T-cell (primary cell): ENCODE data around the gene SLC1A7. TPM values are rescaled to one million over a fixed set of nuclear protein-coding genes. Genes with fewer than 3 reads are reported as not detected.

Experiments used
- ATAC-seq, 4 experiments: fragments of 200-7000 bp in 3 of 4; fragments of 150-1000 bp in 1 of 4; cut with Tn5 transposase; replicated peaks in 1 of 4; 1 replicate in 3 of 4; 2 replicates in 1 of 4; pipeline ENCODE4 v1.10.0; 2021; ENCODE audit warnings: moderate library complexity in 3 of 4, mild to moderate bottlenecking in 2 of 4, moderate number of reproducible peaks in 1 of 4
- CTCF ChIA-PET, 2 donors: fragments of 300-600 bp; sonication (Branson Sonifier 250); formaldehyde crosslinking; loops; one replicate each; lab custom pipeline; 2022; ENCODE audit warnings: antibody characterized with exemption in 2 of 2; lab: Charles Lee
- POLR2A ChIA-PET, 2 donors: fragments of 300-600 bp; sonication (Branson Sonifier 250); formaldehyde crosslinking; loops; one replicate each; lab custom pipeline; 2022; ENCODE audit warnings: antibody characterized with exemption in 2 of 2; lab: Charles Lee
- DNase-seq, 35 experiments: peaks; one replicate each; pipeline versions ENCODE4 v3.0.0 to v3.0.0-alpha.2; 2013 to 2023
- H3K27ac ChIP-seq: one replicate; pipeline ENCODE4 v1.5.1; 2013; ENCODE audit warnings: low read length
- H3K27me3 ChIP-seq, 2 experiments: replicated peaks in 1 of 2; 1 replicate in 1 of 2; 2 replicates in 1 of 2; pipeline versions ENCODE4 v1.6.1 to v1.7.0; 2013; ENCODE audit warnings: low read length in 1 of 2, mixed read lengths in 1 of 2; ENCODE audit not compliant: control insufficient read depth in 2 of 2, insufficient read depth in 2 of 2; ENCODE audit errors: extremely low read depth in 1 of 2
- H3K36me3 ChIP-seq, 2 donors: 1 replicate in 1 of 2; 2 replicates in 1 of 2; pipeline versions ENCODE4 v1.6.1 to v1.7.0; 2013; ENCODE audit warnings: low read length in 1 of 2; ENCODE audit not compliant: control insufficient read depth in 2 of 2, insufficient read depth in 1 of 2; ENCODE audit errors: extremely low read depth in 1 of 2
- H3K4me1 ChIP-seq, 2 experiments: 1 replicate in 1 of 2; 2 replicates in 1 of 2; pipeline versions ENCODE4 v1.6.1 to v1.7.0; 2013; ENCODE audit warnings: low read length in 2 of 2, mixed read lengths in 1 of 2; ENCODE audit not compliant: insufficient read depth in 2 of 2, control insufficient read depth in 1 of 2; ENCODE audit errors: extremely low read depth in 1 of 2
- H3K4me3 ChIP-seq, 2 donors: 1 replicate in 1 of 2; 2 replicates in 1 of 2; pipeline versions ENCODE4 v1.5.1 to v1.7.0; 2013; ENCODE audit warnings: mild to moderate bottlenecking in 2 of 2, low read length in 1 of 2, moderate library complexity in 1 of 2; ENCODE audit not compliant: control insufficient read depth in 1 of 2; ENCODE audit errors: extremely low read depth in 1 of 2
- H3K9me3 ChIP-seq: 2 replicates; pipeline ENCODE4 v1.7.0; 2013
- H3K27ac Mint-ChIP-seq, 2 donors: one replicate each; pipeline ENCODE4 v1.8.0; 2020 to 2021; ENCODE audit warnings: mild to moderate bottlenecking in 2 of 2, mixed read lengths in 2 of 2
- H3K27me3 Mint-ChIP-seq, 2 donors: one replicate each; pipeline ENCODE4 v1.8.0; 2021 to 2022; ENCODE audit warnings: mixed read lengths in 2 of 2
- H3K36me3 Mint-ChIP-seq: one replicate; pipeline ENCODE4 v1.8.0; 2021; ENCODE audit warnings: mixed read lengths
- H3K4me1 Mint-ChIP-seq, 3 donors: one replicate each; pipeline ENCODE4 v1.8.0; 2020 to 2022; ENCODE audit warnings: mixed read lengths in 3 of 3, mild to moderate bottlenecking in 1 of 3
- H3K4me3 Mint-ChIP-seq, 3 donors: one replicate each; pipeline ENCODE4 v1.8.0; 2020 to 2022; ENCODE audit warnings: mild to moderate bottlenecking in 3 of 3, mixed read lengths in 3 of 3, moderate library complexity in 3 of 3
- H3K9me3 Mint-ChIP-seq, 3 donors: one replicate each; pipeline ENCODE4 v1.8.0; 2020 to 2022; ENCODE audit warnings: mixed read lengths in 3 of 3
- WGBS: methylation state at CpG from one replicate; pipeline ENCODE4 v1.1.5; 2013; ENCODE audit warnings: missing lambda C conversion rate; ENCODE audit not compliant: insufficient coverage; 5-methylcytosine and 5-hydroxymethylcytosine counted together
- total RNA-seq, 35 experiments: library from RNA in 6 of 35; stranded (reverse) in 6 of 35; fragments of 120-200 nt in 1 of 35; gene quantifications; one replicate each; pipeline versions ENCODE4 v1.2.1 to v1.2.4 and lab custom pipeline; 2013 to 2026

SLC1A7 gene
- total RNA-seq, 5 donors from 2014 or later (not counting 1 experiment from before 2014, with no cell fraction given): 0.14 to 0.26 TPM; not detected in 3

- Histone ChIP-seq H3K27ac (no peak overlapping the region), H3K27me3 (peaks cover 0 to 10% of the 10 kb centered on the region in 2 experiments), H3K36me3 (no peaks in the 10 kb centered on the region), H3K4me3 (no peak overlapping the region), H3K4me1 (peaks cover 0 to 6% of the 10 kb centered on the region in 2 experiments), H3K9me3 (no peaks in the 10 kb centered on the region)
- Mint-ChIP-seq H3K9me3 (no peaks in the 10 kb centered on the region), H3K27me3 (no peaks in the 10 kb centered on the region), H3K4me3 (no peak overlapping the region), H3K4me1 (no peaks in the 10 kb centered on the region), H3K27ac (no peak overlapping the region), H3K36me3 (no peaks in the 10 kb centered on the region)
- 69% methylated on average over 5 of the region's 10 CpGs for WGBS
- DNase-seq (peak in 2 of 35 experiments; percentile 0 to 19), ATAC-seq (no peak)
- POLR2A ChIA-PET: no interaction called here
- CTCF ChIA-PET: no interaction called here
Measured at GRCh38 chr1:53073868-53074311, 68.5 kb downstream of the SLC1A7 start.

DNA sequence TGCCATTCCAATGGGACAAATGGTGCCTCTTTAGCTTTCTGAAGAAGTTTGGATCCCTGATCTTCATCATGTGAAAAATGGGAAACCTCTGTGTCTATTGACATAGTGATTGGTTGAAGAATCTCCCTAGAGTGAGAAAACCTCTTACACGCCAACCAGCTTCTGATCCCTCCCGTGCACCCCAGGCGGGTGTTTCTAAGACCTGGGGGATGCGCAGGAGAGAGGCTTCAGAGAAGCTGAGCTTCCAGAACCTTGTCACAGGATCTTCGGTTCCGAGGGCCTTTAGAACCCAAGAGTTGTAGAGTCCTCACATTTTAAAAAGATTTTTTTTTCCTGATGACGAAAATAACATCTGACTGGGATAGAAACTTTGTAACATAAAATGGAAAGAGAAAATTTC, 69.2 kb downstream of the SLC1A7 start:
- Mint-ChIP-seq H3K27me3 (no peaks in the 10 kb centered on the region), H3K27ac (no peak overlapping the region), H3K4me1 (no peaks in the 10 kb centered on the region), H3K36me3 (no peaks in the 10 kb centered on the region), H3K4me3 (no peak overlapping the region), H3K9me3 (no peaks in the 10 kb centered on the region)
- H3K27me3 ChIP-seq: peaks cover 0 to 10% of the 10 kb centered on the region in 2 experiments
- ATAC-seq: no peak
- no peak for DNase-seq
- no peaks in the 10 kb centered on the region for H3K9me3 ChIP-seq
- no peak overlapping the region for H3K27ac ChIP-seq
- ChIA-PET CTCF (no interaction called here), POLR2A (no interaction called here)
- no peak overlapping the region for H3K4me3 ChIP-seq
- 100% methylated on average over 1 of the region's 7 CpGs for WGBS
- no peaks in the 10 kb centered on the region for H3K36me3 ChIP-seq
- peaks cover 0 to 6% of the 10 kb centered on the region in 2 experiments for H3K4me1 ChIP-seq

DNA sequence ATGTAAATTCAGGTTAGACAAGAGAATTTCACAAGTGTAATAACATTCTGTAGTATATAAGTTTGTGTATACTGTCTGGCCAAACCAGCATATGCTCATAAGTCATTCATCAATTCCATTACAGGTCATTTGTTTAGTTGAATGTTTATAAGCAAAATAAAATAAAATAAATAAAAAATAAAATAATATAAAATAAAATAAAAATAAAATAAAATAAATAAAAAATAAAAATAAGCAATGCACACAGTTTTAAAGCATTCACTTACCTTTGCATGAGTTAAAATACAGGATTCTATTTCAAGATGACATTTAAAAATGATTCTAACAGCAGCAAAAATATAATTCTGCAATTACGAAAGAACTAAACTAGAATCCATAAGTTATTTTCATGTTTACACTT, 70.5 kb downstream of the SLC1A7 start:
- H3K27me3 Mint-ChIP-seq: no peaks in the 10 kb centered on the region
- no CpG with 5 or more reads among the region's 1 CpG for WGBS

GRCh38 chr1:53071167-53071865, 71.1 kb downstream of the SLC1A7 start:
- Mint-ChIP-seq H3K4me1 (no peaks in the 10 kb centered on the region), H3K4me3 (no peak overlapping the region), H3K36me3 (no peaks in the 10 kb centered on the region), H3K27ac (no peak overlapping the region), H3K27me3 (peaks cover 0 to 2% of the 10 kb centered on the region in 2 donors), H3K9me3 (no peaks in the 10 kb centered on the region)
- Histone ChIP-seq H3K4me1 (peaks cover 0 to 6% of the 10 kb centered on the region in 2 experiments), H3K27me3 (peaks cover 0 to 10% of the 10 kb centered on the region in 2 experiments), H3K9me3 (no peaks in the 10 kb centered on the region), H3K27ac (no peak overlapping the region), H3K4me3 (no peak overlapping the region), H3K36me3 (no peaks in the 10 kb centered on the region)
- CTCF ChIA-PET: no interaction called here
- ATAC-seq (no peak), DNase-seq (no peak)
- WGBS: 80% methylated on average over 10 of the region's 17 CpGs
- POLR2A ChIA-PET: interaction anchor here in 1 of 2 donors (0.7 kb wide), 1 partner anchor 17 kb away, joined by 3 read pairs; no protein-coding TSS in a partner anchor

More for the DNA sequence above, 70.5 kb downstream of the SLC1A7 start:
- no peaks in the 10 kb centered on the region for H3K36me3 Mint-ChIP-seq
- no peak overlapping the region for H3K4me3 ChIP-seq
- peaks cover 0 to 10% of the 10 kb centered on the region in 2 experiments for H3K27me3 ChIP-seq
- ATAC-seq (no peak), DNase-seq (no peak)
- no peak overlapping the region for H3K27ac ChIP-seq
- H3K9me3 Mint-ChIP-seq: no peaks in the 10 kb centered on the region
- H3K4me1 ChIP-seq: peaks cover 0 to 6% of the 10 kb centered on the region in 2 experiments
- no peaks in the 10 kb centered on the region for H3K36me3 ChIP-seq
- no peak overlapping the region for H3K27ac Mint-ChIP-seq
- no peak overlapping the region for H3K4me3 Mint-ChIP-seq
- no peaks in the 10 kb centered on the region for H3K4me1 Mint-ChIP-seq
- POLR2A ChIA-PET: interaction anchor here in 1 of 2 donors (0.7 kb wide), 1 partner anchor 18 kb away, joined by 3 read pairs; no protein-coding TSS in a partner anchor
- H3K9me3 ChIP-seq: no peaks in the 10 kb centered on the region
- CTCF ChIA-PET: no interaction called here

- no peaks in the 10 kb centered on the region for H3K4me1 Mint-ChIP-seq
- Histone ChIP-seq H3K4me1 (peaks cover 0 to 3% of the 10 kb centered on the region in 2 experiments), H3K4me3 (no peak overlapping the region), H3K27me3 (peaks cover 0 to 6% of the 10 kb centered on the region in 2 experiments), H3K9me3 (no peaks in the 10 kb centered on the region), H3K36me3 (no peaks in the 10 kb centered on the region), H3K27ac (no peak overlapping the region)
- ATAC-seq: no peak
- no peak overlapping the region for H3K4me3 Mint-ChIP-seq
- H3K27me3 Mint-ChIP-seq: peaks cover 4% of the 10 kb centered on the region in 2 donors
- POLR2A ChIA-PET: no interaction called here
- 98% methylated on average over 8 of the region's 12 CpGs for WGBS
- H3K27ac Mint-ChIP-seq: no peak overlapping the region
- H3K9me3 Mint-ChIP-seq: no peaks in the 10 kb centered on the region
- CTCF ChIA-PET: no interaction called here
- peak in 1 of 35 experiments; percentile 2 for DNase-seq
- H3K36me3 Mint-ChIP-seq: no peaks in the 10 kb centered on the region
Measured at GRCh38 chr1:53070621-53071020, 71.8 kb downstream of the SLC1A7 start.

GRCh38 chr1:53069663-53070327, 72.6 kb downstream of the SLC1A7 start:
- Histone ChIP-seq H3K27ac (no peak overlapping the region), H3K36me3 (no peaks in the 10 kb centered on the region), H3K4me3 (no peak overlapping the region), H3K4me1 (no peaks in the 10 kb centered on the region), H3K9me3 (no peaks in the 10 kb centered on the region), H3K27me3 (peaks cover 0 to 10% of the 10 kb centered on the region in 2 experiments)
- ATAC-seq: no peak
- no peaks in the 10 kb centered on the region for H3K36me3 Mint-ChIP-seq
- no peaks in the 10 kb centered on the region for H3K4me1 Mint-ChIP-seq
- no peak overlapping the region for H3K27ac Mint-ChIP-seq
- H3K27me3 Mint-ChIP-seq: peaks cover 8 to 11% of the 10 kb centered on the region in 2 donors
- DNase-seq: peak in 2 of 35 experiments; percentile 3 to 10
- WGBS: 91% methylated on average over 29 of the region's 31 CpGs
- POLR2A ChIA-PET: no interaction called here
- H3K4me3 Mint-ChIP-seq: no peak overlapping the region
- H3K9me3 Mint-ChIP-seq: no peaks in the 10 kb centered on the region
- CTCF ChIA-PET: interaction anchor here in 1 of 2 donors (0.7 kb wide), 1 partner anchor 53 kb away, joined by 4 read pairs; no protein-coding TSS in a partner anchor
